ENCODE data around the gene ZNF423. TPM values are rescaled to one million over a fixed set of nuclear protein-coding genes. Genes with fewer than 3 reads are reported as not detected.

ZNF423 gene
- total RNA-seq, 1 donor from 2014 or later = 49.8 TPM

DNA sequence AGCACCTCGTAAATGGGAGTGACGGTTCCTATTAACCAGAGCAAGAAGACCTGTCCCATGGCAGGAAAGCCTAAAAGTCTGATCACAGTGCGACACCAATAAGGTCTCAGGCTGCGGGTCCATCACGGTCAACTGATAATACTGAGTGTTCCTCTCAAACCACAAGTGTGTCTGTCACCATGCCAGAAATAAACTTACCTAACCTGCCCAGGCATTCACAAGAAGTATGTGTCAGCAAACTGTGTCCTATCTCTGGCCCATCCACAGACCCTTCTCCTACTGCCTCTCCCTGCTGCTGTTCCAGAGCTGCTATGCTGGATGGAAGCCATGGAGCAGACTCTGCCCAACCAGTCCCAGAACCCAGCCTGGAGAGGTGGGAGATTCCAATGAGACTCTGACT, 73.5 kb downstream of the ZNF423 start:
- Mint-ChIP-seq H3K27ac (no peak overlapping the region), H3K9me3 (ENCODE audit: low read depth) (no peaks in the 10 kb centered on the region), H3K4me1 (ENCODE audit: low read depth) (peaks cover 2% of the 10 kb centered on the region)

DNA sequence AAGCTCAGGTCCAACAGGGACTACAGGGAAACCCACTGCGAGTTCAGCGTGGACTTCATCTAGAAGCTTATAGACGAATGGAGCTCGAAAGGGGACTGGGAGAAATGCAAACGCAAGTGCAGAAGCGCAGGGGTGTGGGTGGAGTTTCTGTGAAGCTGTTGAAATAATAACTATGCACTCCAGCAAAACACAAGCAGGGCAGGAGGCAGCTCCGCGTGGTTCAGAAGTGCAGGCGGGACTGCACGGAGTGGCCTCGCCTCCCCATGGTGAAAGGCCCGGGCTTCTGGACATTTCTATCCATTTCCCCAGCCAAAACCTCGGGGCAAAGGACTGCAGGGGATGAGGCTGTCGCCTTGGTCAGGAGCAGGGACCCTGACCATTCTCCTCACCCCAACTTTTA, 74.5 kb downstream of the ZNF423 start:
- no peak for DNase-seq (ENCODE audit: low spot score, unreplicated experiment)
- H3K4me3 Mint-ChIP-seq (ENCODE audit: low read depth) = no peak overlapping the region
- H3K4me1 Mint-ChIP-seq (ENCODE audit: low read depth) = peaks cover 2% of the 10 kb centered on the region
- H3K27ac Mint-ChIP-seq = no peak overlapping the region
- TF ChIP-seq, protein P1, sequence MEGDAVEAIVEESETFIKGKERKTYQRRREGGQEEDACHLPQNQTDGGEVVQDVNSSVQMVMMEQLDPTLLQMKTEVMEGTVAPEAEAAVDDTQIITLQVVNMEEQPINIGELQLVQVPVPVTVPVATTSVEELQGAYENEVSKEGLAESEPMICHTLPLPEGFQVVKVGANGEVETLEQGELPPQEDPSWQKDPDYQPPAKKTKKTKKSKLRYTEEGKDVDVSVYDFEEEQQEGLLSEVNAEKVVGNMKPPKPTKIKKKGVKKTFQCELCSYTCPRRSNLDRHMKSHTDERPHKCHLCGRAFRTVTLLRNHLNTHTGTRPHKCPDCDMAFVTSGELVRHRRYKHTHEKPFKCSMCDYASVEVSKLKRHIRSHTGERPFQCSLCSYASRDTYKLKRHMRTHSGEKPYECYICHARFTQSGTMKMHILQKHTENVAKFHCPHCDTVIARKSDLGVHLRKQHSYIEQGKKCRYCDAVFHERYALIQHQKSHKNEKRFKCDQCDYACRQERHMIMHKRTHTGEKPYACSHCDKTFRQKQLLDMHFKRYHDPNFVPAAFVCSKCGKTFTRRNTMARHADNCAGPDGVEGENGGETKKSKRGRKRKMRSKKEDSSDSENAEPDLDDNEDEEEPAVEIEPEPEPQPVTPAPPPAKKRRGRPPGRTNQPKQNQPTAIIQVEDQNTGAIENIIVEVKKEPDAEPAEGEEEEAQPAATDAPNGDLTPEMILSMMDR (IDR thresholded peaks at IDR 0.05; ENCODE audit: unreplicated experiment) = no peak
- peaks cover 8% of the 10 kb centered on the region for H3K36me3 Mint-ChIP-seq (ENCODE audit: insufficient read depth)
- H3K9me3 Mint-ChIP-seq (ENCODE audit: low read depth) = no peaks in the 10 kb centered on the region
- no peaks in the 10 kb centered on the region for H3K27me3 Mint-ChIP-seq

More for the DNA sequence above, 73.5 kb downstream of the ZNF423 start:
- no peak overlapping the region for H3K4me3 Mint-ChIP-seq (ENCODE audit: low read depth)
- TF ChIP-seq, protein P1 (IDR thresholded peaks at IDR 0.05; ENCODE audit: unreplicated experiment) = no peak
- H3K36me3 Mint-ChIP-seq (ENCODE audit: insufficient read depth) = peaks cover 8% of the 10 kb centered on the region
- H3K27me3 Mint-ChIP-seq = no peaks in the 10 kb centered on the region
- no peak for DNase-seq (ENCODE audit: low spot score, unreplicated experiment)

DNA sequence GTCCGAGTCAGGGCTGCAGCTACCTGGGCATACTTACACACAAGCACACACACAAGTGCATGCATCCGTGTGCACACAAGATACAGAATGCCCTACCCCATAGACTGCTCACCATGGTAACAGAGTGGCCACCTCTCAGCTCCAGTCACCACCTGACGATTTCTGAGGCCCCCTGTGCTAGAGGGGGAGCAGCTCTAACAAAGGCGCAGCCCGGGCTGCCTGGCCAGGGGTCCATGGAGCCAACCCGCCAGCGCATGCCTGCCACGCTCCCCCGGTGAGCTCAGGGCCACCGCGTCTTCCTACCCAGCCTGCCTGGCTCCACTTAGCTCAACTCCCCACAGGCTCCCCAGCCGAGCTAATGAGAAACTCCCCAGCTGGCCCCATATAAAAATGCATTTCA, 75.5 kb downstream of the ZNF423 start:
- TF ChIP-seq, protein P1 (IDR thresholded peaks at IDR 0.05; ENCODE audit: unreplicated experiment) = no peak
- no peaks in the 10 kb centered on the region for H3K9me3 Mint-ChIP-seq (ENCODE audit: low read depth)
- H3K27me3 Mint-ChIP-seq = no peaks in the 10 kb centered on the region
- H3K36me3 Mint-ChIP-seq (ENCODE audit: insufficient read depth) = peaks cover 8% of the 10 kb centered on the region
- H3K4me3 Mint-ChIP-seq (ENCODE audit: low read depth) = no peak overlapping the region
- DNase-seq (ENCODE audit: low spot score, unreplicated experiment) = no peak
- H3K4me1 Mint-ChIP-seq (ENCODE audit: low read depth) = peaks cover 2% of the 10 kb centered on the region
- no peak overlapping the region for H3K27ac Mint-ChIP-seq

DNA sequence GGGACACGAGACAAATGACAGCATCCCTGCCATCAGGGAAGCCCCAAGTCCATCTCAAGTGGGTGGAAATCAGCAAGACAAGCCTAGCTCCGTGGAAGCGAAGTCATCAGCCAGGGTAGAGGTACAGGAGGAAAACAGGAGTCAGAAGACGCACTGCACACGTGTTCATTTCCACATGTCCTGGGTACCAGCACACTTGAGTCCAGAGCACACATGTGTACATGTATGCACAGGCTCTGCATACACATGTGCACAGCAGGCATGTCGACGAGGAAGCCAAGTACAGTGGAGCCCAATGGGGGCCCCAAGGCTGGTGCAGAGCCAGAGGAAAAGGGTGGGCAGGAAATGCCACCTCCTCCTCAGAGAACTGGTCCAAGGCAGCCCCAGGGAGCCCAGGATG, 75.9 kb downstream of the ZNF423 start:
- Mint-ChIP-seq H3K27ac (no peak overlapping the region), H3K27me3 (no peaks in the 10 kb centered on the region), H3K9me3 (ENCODE audit: low read depth) (no peaks in the 10 kb centered on the region), H3K4me3 (ENCODE audit: low read depth) (no peak overlapping the region), H3K4me1 (ENCODE audit: low read depth) (peaks cover 2% of the 10 kb centered on the region), H3K36me3 (ENCODE audit: insufficient read depth) (peaks cover 8% of the 10 kb centered on the region)
- TF ChIP-seq, protein P1 (IDR thresholded peaks at IDR 0.05; ENCODE audit: unreplicated experiment) = no peak
- DNase-seq (ENCODE audit: low spot score, unreplicated experiment) = no peak

DNA sequence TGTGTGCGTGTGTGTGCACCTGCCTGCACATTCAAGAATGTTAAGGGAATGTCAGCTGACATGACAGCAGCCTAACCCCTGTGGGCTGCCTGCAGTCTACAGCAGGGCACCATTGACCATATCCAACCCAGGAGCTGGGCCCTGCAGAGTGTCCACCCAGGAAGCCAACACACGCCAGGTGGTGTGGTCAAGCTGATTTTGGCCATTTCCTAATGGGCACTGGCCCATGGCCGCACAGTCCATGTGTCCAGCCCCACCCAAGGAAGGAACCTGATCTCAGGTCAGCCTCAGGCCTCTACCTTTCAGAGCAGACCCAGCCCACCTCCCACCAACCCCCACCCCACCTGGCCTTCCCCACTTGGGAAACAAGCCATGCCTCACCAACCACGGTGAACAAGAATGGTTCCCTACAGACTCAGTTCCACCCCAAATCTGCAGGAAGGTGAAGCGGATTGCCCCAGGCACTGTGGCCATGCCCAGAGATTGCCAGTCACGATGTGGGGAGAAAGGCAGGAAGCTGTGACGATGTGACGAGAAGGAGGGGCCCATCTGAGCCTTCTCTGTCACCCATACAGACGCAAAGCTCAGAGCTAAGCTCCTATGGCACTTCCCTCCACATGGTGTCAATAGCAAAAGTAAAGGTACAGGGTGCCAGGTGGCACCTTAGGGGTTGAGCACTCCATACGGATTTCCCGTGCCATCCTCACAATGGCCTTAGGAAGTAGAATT, 77.5 kb downstream of the ZNF423 start:
- H3K36me3 Mint-ChIP-seq (ENCODE audit: insufficient read depth) = peaks cover 4% of the 10 kb centered on the region
- no peaks in the 10 kb centered on the region for H3K9me3 Mint-ChIP-seq (ENCODE audit: low read depth)
- no peak overlapping the region for H3K27ac Mint-ChIP-seq
- TF ChIP-seq, protein P1 (IDR thresholded peaks at IDR 0.05; ENCODE audit: unreplicated experiment) = no peak
- no peaks in the 10 kb centered on the region for H3K27me3 Mint-ChIP-seq
- DNase-seq (ENCODE audit: low spot score, unreplicated experiment) = no peak
- no peak overlapping the region for H3K4me3 Mint-ChIP-seq (ENCODE audit: low read depth)
- peaks cover 2% of the 10 kb centered on the region for H3K4me1 Mint-ChIP-seq (ENCODE audit: low read depth)
